HL-60 (cell line): Measurements from ENCODE around the gene DDX6.

Source experiments
- DNase-seq, 2 experiments: peaks; one replicate each; pipeline ENCODE4 v3.0.0-alpha.2; 2010 to 2020; ENCODE audit warnings: low read depth in 1 of 2, low spot score in 1 of 2
- H3K27ac ChIP-seq: fragments of 250-450 bp; sonication (Bioruptor Pico); replicated peaks from 2 replicates; pipeline ENCODE4 v1.5.1; 2020; ENCODE audit warnings: mild to moderate bottlenecking, moderate library complexity
- H3K27me3 ChIP-seq: fragments of 250-450 bp; sonication (Bioruptor Pico); 2 replicates; pipeline ENCODE4 v1.5.1; 2021; ENCODE audit warnings: mild to moderate bottlenecking, moderate library complexity; ENCODE audit not compliant: insufficient read depth, poor library complexity, severe bottlenecking
- H3K4me3 ChIP-seq: replicated peaks from 2 replicates; pipeline ENCODE4 v1.5.1; 2011; ENCODE audit warnings: mild to moderate bottlenecking, control low read depth, low read length; ENCODE audit not compliant: insufficient read depth
- GABPA ChIP-seq: IDR thresholded peaks from 2 replicates; pipeline ENCODE4 v1.6.1; 2012; ENCODE audit warnings: low read depth
- POLR2AphosphoS5 ChIP-seq: IDR thresholded peaks from 2 replicates; pipeline ENCODE4 v1.6.1; 2012; ENCODE audit warnings: low read depth
- SPI1 ChIP-seq: IDR thresholded peaks from 2 replicates; pipeline ENCODE4 v1.6.1; 2012; ENCODE audit warnings: low read depth, mild to moderate bottlenecking, borderline replicate concordance
- TF ChIP-seq, protein P1 (sequence below): IDR thresholded peaks from one replicate; pipeline ENCODE4 v1.5.1; 2011; ENCODE audit warnings: low read length, control low read depth, inconsistent platforms; ENCODE audit not compliant: insufficient read depth
- TF ChIP-seq, protein P2 (sequence below): IDR thresholded peaks from 2 replicates; pipeline ENCODE4 v1.6.1; 2012; ENCODE audit warnings: low read depth; ENCODE audit not compliant: insufficient replicate concordance

DDX6 gene

DNA sequence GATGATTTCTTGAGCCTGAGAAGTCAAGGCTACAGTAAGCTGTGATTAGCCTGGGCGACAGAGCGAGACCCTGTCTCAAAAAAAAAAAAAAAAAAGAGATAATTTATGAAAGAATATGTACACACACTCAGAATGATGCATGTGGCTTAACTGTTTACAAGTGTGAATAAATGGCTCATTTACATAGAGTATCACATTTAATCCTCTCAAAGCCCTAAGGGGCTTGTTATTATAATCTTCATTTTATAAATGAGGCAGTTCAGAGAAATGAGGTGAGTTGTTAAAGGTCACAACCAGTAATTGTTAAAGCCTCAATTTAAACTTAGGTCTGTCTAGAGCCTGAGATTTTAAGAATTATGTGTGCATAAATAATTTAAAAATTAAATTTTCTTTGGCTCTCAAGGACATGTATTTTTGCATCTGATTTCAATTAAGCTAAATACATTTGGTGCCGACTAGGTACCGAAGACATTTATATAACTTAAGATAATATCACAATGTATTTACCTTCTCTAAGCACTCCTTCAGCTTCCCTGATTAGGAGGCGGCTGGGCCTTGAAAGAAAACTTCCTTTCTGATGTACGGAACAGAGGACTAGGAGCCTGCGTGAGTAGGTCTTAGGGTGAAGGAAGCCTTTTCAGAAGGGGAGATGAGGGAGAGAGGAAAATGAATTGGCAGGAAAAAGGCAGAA lies 28.5 kb upstream of the DDX6 start:
- Histone ChIP-seq H3K4me3 (no peak overlapping the region), H3K27me3 (no peaks in the 10 kb centered on the region), H3K27ac (no peak overlapping the region)
- DNase-seq = no peak
- no peak for TF ChIP-seq GABPA

DNA sequence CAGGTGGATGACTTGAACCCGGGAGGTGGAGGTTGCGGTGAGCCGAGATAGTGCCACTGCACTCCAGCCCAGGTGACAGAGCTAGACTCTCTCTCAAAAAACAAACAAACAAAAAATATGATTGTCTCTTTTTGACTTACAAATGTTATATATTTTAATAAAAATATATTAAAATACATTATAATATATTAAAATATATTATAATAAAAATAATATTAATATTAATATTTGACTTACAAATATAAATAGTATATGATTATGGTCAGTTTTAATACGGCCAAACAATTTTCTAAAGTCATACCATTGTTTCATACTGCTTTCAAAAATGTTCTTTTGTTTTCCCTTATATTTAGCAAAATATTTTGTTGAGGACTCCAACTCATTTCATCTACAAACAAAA lies 27.2 kb upstream of the DDX6 start:
- Histone ChIP-seq H3K27ac (no peak overlapping the region), H3K4me3 (no peak overlapping the region), H3K27me3 (no peaks in the 10 kb centered on the region)
- TF ChIP-seq, protein P1, sequence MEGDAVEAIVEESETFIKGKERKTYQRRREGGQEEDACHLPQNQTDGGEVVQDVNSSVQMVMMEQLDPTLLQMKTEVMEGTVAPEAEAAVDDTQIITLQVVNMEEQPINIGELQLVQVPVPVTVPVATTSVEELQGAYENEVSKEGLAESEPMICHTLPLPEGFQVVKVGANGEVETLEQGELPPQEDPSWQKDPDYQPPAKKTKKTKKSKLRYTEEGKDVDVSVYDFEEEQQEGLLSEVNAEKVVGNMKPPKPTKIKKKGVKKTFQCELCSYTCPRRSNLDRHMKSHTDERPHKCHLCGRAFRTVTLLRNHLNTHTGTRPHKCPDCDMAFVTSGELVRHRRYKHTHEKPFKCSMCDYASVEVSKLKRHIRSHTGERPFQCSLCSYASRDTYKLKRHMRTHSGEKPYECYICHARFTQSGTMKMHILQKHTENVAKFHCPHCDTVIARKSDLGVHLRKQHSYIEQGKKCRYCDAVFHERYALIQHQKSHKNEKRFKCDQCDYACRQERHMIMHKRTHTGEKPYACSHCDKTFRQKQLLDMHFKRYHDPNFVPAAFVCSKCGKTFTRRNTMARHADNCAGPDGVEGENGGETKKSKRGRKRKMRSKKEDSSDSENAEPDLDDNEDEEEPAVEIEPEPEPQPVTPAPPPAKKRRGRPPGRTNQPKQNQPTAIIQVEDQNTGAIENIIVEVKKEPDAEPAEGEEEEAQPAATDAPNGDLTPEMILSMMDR = no peak
- no peak for TF ChIP-seq SPI1
- TF ChIP-seq POLR2AphosphoS5 = no peak
- TF ChIP-seq GABPA = no peak
- TF ChIP-seq, protein P2, sequence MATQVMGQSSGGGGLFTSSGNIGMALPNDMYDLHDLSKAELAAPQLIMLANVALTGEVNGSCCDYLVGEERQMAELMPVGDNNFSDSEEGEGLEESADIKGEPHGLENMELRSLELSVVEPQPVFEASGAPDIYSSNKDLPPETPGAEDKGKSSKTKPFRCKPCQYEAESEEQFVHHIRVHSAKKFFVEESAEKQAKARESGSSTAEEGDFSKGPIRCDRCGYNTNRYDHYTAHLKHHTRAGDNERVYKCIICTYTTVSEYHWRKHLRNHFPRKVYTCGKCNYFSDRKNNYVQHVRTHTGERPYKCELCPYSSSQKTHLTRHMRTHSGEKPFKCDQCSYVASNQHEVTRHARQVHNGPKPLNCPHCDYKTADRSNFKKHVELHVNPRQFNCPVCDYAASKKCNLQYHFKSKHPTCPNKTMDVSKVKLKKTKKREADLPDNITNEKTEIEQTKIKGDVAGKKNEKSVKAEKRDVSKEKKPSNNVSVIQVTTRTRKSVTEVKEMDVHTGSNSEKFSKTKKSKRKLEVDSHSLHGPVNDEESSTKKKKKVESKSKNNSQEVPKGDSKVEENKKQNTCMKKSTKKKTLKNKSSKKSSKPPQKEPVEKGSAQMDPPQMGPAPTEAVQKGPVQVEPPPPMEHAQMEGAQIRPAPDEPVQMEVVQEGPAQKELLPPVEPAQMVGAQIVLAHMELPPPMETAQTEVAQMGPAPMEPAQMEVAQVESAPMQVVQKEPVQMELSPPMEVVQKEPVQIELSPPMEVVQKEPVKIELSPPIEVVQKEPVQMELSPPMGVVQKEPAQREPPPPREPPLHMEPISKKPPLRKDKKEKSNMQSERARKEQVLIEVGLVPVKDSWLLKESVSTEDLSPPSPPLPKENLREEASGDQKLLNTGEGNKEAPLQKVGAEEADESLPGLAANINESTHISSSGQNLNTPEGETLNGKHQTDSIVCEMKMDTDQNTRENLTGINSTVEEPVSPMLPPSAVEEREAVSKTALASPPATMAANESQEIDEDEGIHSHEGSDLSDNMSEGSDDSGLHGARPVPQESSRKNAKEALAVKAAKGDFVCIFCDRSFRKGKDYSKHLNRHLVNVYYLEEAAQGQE = no peak
- no peak for DNase-seq

DNA sequence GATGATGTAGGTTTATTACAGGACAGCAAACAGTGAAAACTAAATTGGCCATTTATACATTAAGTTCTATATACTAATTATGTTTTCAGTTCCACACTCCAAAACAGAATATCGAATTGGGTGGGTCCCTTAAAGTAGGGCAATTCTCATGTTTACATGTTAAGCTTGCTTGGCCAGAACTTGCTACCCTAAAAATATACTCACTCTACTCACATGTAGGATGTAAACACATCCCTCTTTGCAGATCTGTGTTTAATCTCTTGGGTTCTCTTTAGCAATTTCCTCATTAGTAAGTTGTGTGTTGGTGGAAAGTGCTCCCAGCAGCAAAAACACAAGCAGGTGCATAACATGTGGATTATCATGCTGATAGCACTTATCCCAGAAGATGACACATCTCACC lies 22.6 kb upstream of the DDX6 start:
- Histone ChIP-seq H3K27ac (no peak overlapping the region), H3K4me3 (no peak overlapping the region), H3K27me3 (no peaks in the 10 kb centered on the region)
- TF ChIP-seq GABPA = no peak
- no peak for TF ChIP-seq POLR2AphosphoS5
- TF ChIP-seq, protein P2 = no peak
- TF ChIP-seq SPI1 = no peak
- TF ChIP-seq, protein P1 = no peak
- no peak for DNase-seq

DNA sequence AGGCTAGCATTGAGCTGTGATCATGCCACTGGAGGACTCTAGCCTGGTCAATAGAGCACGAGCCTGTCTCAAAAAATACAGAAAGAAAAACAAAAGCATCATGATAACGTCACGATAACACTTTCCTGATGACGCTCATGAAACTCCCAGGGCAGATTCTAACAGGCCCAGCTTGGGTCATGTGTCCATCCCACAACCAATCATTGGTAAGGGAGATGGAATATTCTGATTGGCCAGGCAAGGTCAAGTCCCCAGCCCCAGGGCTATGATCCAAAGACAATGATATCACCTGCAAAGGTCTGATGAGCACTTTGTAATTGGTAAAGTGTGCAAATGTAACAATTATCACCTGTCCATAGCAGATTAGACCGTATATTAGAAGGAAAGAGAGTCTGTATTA lies 21.5 kb upstream of the DDX6 start:
- Histone ChIP-seq H3K27ac (no peak overlapping the region), H3K27me3 (no peaks in the 10 kb centered on the region), H3K4me3 (no peak overlapping the region)
- no peak for DNase-seq
- TF ChIP-seq, protein P1 = no peak
- TF ChIP-seq SPI1 = no peak
- no peak for TF ChIP-seq GABPA
- no peak for TF ChIP-seq POLR2AphosphoS5
- TF ChIP-seq, protein P2 = no peak
